Upper lobe of left lung (tissue), 6 donors: ENCODE data around the gene EHD4. TPM values are rescaled to one million over a fixed set of nuclear protein-coding genes. Genes with fewer than 3 reads are reported as not detected.

Experiments
- ATAC-seq, 2 donors: fragments of 200-7000 bp; cut with Tn5 transposase; one replicate each; pipeline ENCODE4 v1.9.1; 2022; ENCODE audit warnings: mild to moderate bottlenecking in 2 of 2, moderate library complexity in 2 of 2; ENCODE audit not compliant: low FRiP score in 2 of 2
- DNase-seq, 2 donors: peaks; one replicate each; pipeline ENCODE4 v3.0.0-alpha.2; 2019 to 2020
- H3K27ac ChIP-seq, 4 donors: fragments of 200-600 bp; sonication (generic); one replicate each; pipeline ENCODE4 v1.5.1; 2016 to 2019
- H3K27me3 ChIP-seq, 4 donors: fragments of 200-600 bp; sonication (generic); one replicate each; pipeline ENCODE4 v1.5.1; 2017 to 2019
- H3K36me3 ChIP-seq, 4 donors: fragments of 200-600 bp; sonication (generic); one replicate each; pipeline ENCODE4 v1.5.1; 2016 to 2019
- H3K4me1 ChIP-seq, 4 donors: fragments of 200-600 bp; sonication (generic); one replicate each; pipeline ENCODE4 v1.5.1; 2018 to 2019
- H3K4me3 ChIP-seq, 4 donors: fragments of 200-600 bp; sonication (generic); one replicate each; pipeline ENCODE4 v1.5.1; 2017 to 2019; ENCODE audit warnings: mild to moderate bottlenecking in 2 of 4, moderate library complexity in 1 of 4
- H3K9me3 ChIP-seq, 4 donors: fragments of 200-600 bp; sonication (generic); one replicate each; pipeline ENCODE4 v1.5.1; 2018 to 2019
- EP300 ChIP-seq, 4 donors: sonication (generic); formaldehyde crosslinking; IDR thresholded peaks; one replicate each; pipeline ENCODE4 v1.5.1; 2017; ENCODE audit warnings: antibody characterized with exemption in 4 of 4, control low read depth in 2 of 4
- POLR2A ChIP-seq, 4 donors: fragments of 450-650 bp; IDR thresholded peaks; one replicate each; pipeline ENCODE4 v1.5.1; 2016 to 2017; ENCODE audit warnings: antibody characterized with exemption in 4 of 4, mild to moderate bottlenecking in 2 of 4
- POLR2AphosphoS5 ChIP-seq, 2 donors: sonication (generic); formaldehyde crosslinking; IDR thresholded peaks; one replicate each; pipeline ENCODE4 v1.5.1; 2017; ENCODE audit warnings: antibody characterized with exemption in 2 of 2
- WGBS, 2 donors: methylation state at CpG; one replicate each; pipeline ENCODE4 v1.1.5; 2017 to 2018; 5-methylcytosine and 5-hydroxymethylcytosine counted together
- total RNA-seq, 6 donors: library from RNA; depleted of rRNA in 4 of 6; stranded (reverse); fragments of >200 nt in 4 of 6; gene quantifications; one replicate each; pipeline versions ENCODE4 v1.1.0 to v1.2.1, GENCODE V29; 2016 to 2021
- TF ChIP-seq, protein P1 (sequence below), 6 experiments: fragments of 450-650 bp in 4 of 6; fragments of 200-600 bp in 2 of 6; sonication (generic) in 2 of 6; IDR thresholded peaks; one replicate each; pipeline ENCODE4 v1.5.1; 2016 to 2019; ENCODE audit warnings: antibody characterized with exemption in 6 of 6
- donor health status: DM: no; HTN: no; CAD: no; lungs with moderate emphysema.
- donor health status: DM: no; HTN: yes; CAD: no; lungs with severe emphysema.

Gene EHD4
- total RNA-seq, 6 donors from 2014 or later = 23.0 to 46.4 (median 31.5) TPM

DNA sequence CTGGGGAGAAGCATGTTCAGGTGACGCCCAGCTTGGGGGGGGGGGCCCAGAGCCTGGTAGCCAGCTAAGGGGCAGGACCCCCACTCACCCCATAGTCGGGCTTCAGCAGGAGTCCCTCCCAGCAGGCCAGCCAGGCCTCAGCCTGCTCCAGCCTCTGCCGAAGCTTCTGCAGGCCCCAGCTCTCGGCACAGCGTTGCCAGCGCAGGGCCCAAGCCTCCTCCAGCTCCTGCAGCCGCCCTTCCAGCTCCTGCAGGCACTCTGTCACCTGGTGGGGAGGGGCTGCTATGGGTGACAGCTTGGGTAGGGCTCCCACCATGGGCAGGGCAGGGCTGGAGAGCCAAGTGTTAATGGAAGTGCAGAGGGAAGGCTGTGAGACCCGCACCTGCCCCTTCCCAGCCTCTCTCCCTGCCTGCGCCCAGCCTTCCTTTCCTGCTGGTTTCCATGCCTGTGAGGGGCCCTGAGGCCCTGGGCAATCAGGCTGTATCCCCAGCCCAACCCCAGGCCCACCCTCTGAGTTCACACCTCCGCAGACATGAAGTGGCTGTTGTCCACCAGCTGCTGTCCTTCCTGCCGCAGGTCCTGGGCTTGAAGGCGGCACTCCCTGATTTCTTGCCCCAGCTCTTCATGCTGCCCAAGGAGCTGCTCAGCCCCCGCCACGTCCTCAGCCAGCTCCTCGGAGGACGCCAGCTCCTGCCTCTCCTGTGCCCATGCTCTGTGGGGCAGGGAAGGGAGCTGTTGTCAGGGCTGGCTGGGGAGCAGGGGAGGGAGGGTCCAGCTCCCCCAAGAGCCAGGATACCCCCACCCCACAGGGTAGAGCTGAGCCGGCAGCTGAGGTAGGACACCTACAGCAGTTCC is 119.4 kb downstream of the EHD4 start:
- ATAC-seq = no peak
- Histone ChIP-seq H3K4me1 (peaks cover 5 to 40% (median 20%) of the 10 kb centered on the region in 4 donors), H3K27me3 (no peaks in the 10 kb centered on the region), H3K9me3 (no peaks in the 10 kb centered on the region), H3K4me3 (no peak overlapping the region), H3K36me3 (peaks cover 0 to 11% (median 5%) of the 10 kb centered on the region in 4 donors), H3K27ac (no peak overlapping the region)
- no peak for TF ChIP-seq EP300 (IDR thresholded peaks at IDR 0.05)
- no peak for TF ChIP-seq POLR2AphosphoS5 (IDR thresholded peaks at IDR 0.05)
- TF ChIP-seq POLR2A (IDR thresholded peaks at IDR 0.05) = no peak
- TF ChIP-seq, protein P1, sequence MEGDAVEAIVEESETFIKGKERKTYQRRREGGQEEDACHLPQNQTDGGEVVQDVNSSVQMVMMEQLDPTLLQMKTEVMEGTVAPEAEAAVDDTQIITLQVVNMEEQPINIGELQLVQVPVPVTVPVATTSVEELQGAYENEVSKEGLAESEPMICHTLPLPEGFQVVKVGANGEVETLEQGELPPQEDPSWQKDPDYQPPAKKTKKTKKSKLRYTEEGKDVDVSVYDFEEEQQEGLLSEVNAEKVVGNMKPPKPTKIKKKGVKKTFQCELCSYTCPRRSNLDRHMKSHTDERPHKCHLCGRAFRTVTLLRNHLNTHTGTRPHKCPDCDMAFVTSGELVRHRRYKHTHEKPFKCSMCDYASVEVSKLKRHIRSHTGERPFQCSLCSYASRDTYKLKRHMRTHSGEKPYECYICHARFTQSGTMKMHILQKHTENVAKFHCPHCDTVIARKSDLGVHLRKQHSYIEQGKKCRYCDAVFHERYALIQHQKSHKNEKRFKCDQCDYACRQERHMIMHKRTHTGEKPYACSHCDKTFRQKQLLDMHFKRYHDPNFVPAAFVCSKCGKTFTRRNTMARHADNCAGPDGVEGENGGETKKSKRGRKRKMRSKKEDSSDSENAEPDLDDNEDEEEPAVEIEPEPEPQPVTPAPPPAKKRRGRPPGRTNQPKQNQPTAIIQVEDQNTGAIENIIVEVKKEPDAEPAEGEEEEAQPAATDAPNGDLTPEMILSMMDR (IDR thresholded peaks at IDR 0.05) = no peak
- WGBS, 2 donors = 71 to 92% methylated on average over 2 to 17 of the region's 17 CpGs
- DNase-seq = peak; percentile 36 to 77

DNA sequence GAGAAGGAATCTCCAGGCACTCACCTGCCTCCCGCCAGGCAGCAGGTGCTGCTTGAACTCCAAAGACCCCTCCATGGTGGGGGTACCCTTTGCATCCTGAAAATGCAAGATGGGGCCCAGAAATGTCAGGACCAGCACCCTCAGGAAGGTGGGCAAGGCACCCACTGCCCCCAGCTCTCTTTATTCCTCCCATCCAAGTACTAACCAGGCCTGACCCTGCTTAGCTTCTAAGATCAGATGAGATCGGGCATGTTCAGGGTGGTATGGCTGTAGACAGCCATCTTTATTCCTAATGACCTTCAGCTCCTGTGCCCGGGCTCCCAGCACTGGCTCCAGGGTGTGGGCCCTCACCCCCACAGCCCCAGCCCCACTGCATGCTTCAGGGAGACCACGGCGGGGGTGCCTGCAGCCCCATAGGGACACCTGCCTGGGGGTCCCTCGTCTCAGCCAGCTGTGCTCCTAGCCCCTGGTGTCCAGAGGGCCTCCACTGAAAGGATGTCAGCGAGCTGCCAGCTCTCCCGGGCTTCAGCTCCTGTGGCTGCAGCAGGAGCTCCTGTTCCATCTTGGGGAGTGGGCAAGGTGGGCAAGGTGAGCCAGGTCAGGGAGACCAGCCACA is 120.5 kb downstream of the EHD4 start:
- no peak overlapping the region for H3K27ac ChIP-seq
- H3K36me3 ChIP-seq = peaks cover 0 to 22% (median 15%) of the 10 kb centered on the region in 4 donors
- 75 to 93% methylated on average over 2 to 6 of the region's 8 CpGs for WGBS, 2 donors
- no peaks in the 10 kb centered on the region for H3K9me3 ChIP-seq
- H3K4me1 ChIP-seq = peaks cover 5 to 40% (median 20%) of the 10 kb centered on the region in 4 donors
- no peaks in the 10 kb centered on the region for H3K27me3 ChIP-seq
- no peak overlapping the region for H3K4me3 ChIP-seq
- ATAC-seq (no peak), DNase-seq (peak in 1 of 2 donors; percentile 54)
- TF ChIP-seq, protein P1 (IDR thresholded peaks at IDR 0.05) = no peak
- TF ChIP-seq POLR2AphosphoS5 (IDR thresholded peaks at IDR 0.05) (no peak), EP300 (IDR thresholded peaks at IDR 0.05) (no peak), POLR2A (IDR thresholded peaks at IDR 0.05) (no peak)

DNA sequence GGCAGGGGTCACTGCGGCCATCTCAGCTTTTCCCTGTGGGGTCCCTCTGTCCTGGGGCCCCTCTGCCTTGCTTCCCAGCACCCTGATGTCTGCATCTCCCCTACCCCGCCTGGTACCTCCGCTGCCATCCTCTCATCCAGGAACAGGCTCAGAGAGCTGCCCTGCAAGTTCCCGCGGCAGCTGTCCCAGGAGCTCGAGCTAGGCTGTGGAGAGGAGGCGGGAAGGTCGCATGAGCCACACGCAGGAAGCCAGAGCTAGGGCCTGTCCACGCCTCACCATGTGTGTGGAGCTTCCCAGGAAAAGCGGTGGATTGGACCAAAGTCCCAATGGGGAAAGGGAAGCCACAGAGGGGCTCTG is 121.2 kb downstream of the EHD4 start:
- Histone ChIP-seq H3K4me3 (no peak overlapping the region), H3K4me1 (peaks cover 5 to 40% (median 20%) of the 10 kb centered on the region in 4 donors), H3K27ac (no peak overlapping the region), H3K27me3 (no peaks in the 10 kb centered on the region), H3K9me3 (no peaks in the 10 kb centered on the region), H3K36me3 (peaks cover 0 to 30% (median 22%) of the 10 kb centered on the region in 4 donors)
- no peak for DNase-seq
- WGBS, 2 donors = 45 to 67% methylated on average over 1 to 11 of the region's 11 CpGs
- TF ChIP-seq, protein P1 (IDR thresholded peaks at IDR 0.05) = no peak
- TF ChIP-seq POLR2A (IDR thresholded peaks at IDR 0.05) (no peak), EP300 (IDR thresholded peaks at IDR 0.05) (no peak), POLR2AphosphoS5 (IDR thresholded peaks at IDR 0.05) (no peak)
- ATAC-seq = no peak

DNA sequence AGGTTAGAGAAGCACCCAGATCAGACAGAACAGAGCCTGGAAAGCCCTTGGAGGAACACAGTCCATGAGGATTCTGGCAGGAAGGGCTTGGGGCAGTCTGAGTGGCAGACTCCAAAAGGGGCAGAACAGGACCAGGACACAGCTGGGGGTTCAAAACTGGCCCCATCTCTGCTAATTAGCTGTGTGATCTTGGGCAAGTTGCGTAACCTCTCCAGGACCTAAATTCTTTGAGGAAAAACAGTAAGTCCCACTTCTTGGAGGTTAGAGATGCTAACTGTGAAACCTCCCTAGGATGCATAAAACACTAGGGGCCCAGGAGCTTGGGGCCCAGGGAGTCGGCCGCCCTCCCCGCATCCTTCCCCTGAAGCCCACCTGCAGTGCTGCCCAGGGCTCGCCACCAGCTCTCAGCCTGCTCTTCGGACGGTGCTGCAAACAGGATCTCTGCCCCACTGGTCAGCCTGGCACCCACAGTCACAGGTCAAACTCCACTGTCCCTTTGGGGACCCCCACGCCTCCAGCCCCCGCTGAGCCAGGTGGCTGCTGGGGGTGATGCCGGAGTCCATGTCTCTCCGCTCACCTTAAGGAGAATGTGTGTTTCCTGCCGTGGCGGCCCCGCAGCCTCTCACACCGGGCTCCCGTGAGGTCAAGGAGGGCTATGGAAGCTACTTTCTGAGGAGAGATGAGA is 121.7 kb downstream of the EHD4 start:
- H3K4me1 ChIP-seq = peaks cover 5 to 40% (median 20%) of the 10 kb centered on the region in 4 donors
- H3K27ac ChIP-seq = no peak overlapping the region
- peaks cover 0 to 35% (median 27%) of the 10 kb centered on the region in 4 donors for H3K36me3 ChIP-seq
- TF ChIP-seq POLR2A (IDR thresholded peaks at IDR 0.05) (no peak), POLR2AphosphoS5 (IDR thresholded peaks at IDR 0.05) (no peak), EP300 (IDR thresholded peaks at IDR 0.05) (no peak)
- TF ChIP-seq, protein P1 (IDR thresholded peaks at IDR 0.05) = no peak
- H3K4me3 ChIP-seq = no peak overlapping the region
- no peaks in the 10 kb centered on the region for H3K27me3 ChIP-seq
- H3K9me3 ChIP-seq = no peaks in the 10 kb centered on the region
- ATAC-seq = no peak
- DNase-seq = peak in 1 of 2 donors; percentile 75
- 65 to 72% methylated on average over 4 to 16 of the region's 16 CpGs for WGBS, 2 donors
